DOHH2 (cell line): ENCODE data around the gene DZIP3.

ENCODE experiments used
- CTCF ChIP-seq: fragments of 200-600 bp; sonication (generic); IDR thresholded peaks from one replicate; pipeline ENCODE4 v1.5.1; 2014; ENCODE audit warnings: antibody characterized with exemption, mild to moderate bottlenecking, low read depth, low read length; ENCODE audit not compliant: poor library complexity, severe bottlenecking
- EZH2phosphoT487 ChIP-seq: fragments of 200-600 bp; sonication (generic); IDR thresholded peaks from 2 replicates; pipeline ENCODE4 v1.6.1; 2017; ENCODE audit warnings: borderline replicate concordance, mild to moderate bottlenecking, antibody characterized with exemption, low read length, moderate library complexity, mixed read lengths

- TF ChIP-seq CTCF (no peak), EZH2phosphoT487 (no peak)
These were observed 27.0 kb upstream of the DZIP3 start for GRCh38 chr3:108562565-108562964.
